ENCODE measurements around the gene GLI3. TPM values are rescaled to one million over a fixed set of nuclear protein-coding genes. Genes with fewer than 3 reads are reported as not detected.

The GLI3 gene
- total and polyA plus RNA-seq, 2 of the 8 experiments (the other 6 are each of a cell fraction or from before 2014, with no cell fraction given), result 8.0 to 31.1 TPM

GRCh38 chr7:42097752-42098151 is 139.3 kb downstream of the GLI3 start (continued):
- no peak for TF ChIP-seq RFX5 (IDR thresholded peaks at IDR 0.05; ENCODE audit: borderline replicate concordance, low read depth, low read length)
